WTC11 (cell line): Measurements from ENCODE around the gene IL36B. TPM values are rescaled to one million over a fixed set of nuclear protein-coding genes. Genes with fewer than 3 reads are reported as not detected.

Experiments
- ATAC-seq: fragments of 200-7000 bp; cut with Tn5 transposase; 2 replicates; pipeline ENCODE4 v1.10.0; 2021; ENCODE audit warnings: mild to moderate bottlenecking, moderate library complexity
- CTCF ChIA-PET: fragments of 300-600 bp; sonication (Branson Sonifier 250); formaldehyde crosslinking; loops from one replicate; lab custom pipeline; 2021; ENCODE audit warnings: antibody characterized with exemption; lab: Charles Lee
- POLR2A ChIA-PET: fragments of 350-600 bp; sonication (Branson Sonifier 250); formaldehyde crosslinking; loops from one replicate; lab custom pipeline; 2021; ENCODE audit warnings: antibody characterized with exemption; lab: Charles Lee
- DNase-seq: peaks from one replicate; pipeline ENCODE4 v3.0.0; 2021; ENCODE audit warnings: low spot score
- H3K27ac Mint-ChIP-seq: 2 replicates; pipeline ENCODE4 v1.8.0; 2021; ENCODE audit warnings: mixed read lengths
- H3K27me3 Mint-ChIP-seq: 2 replicates; pipeline ENCODE4 v1.8.0; 2021; ENCODE audit warnings: low read depth, mild to moderate bottlenecking, moderate library complexity, mixed read lengths
- H3K36me3 Mint-ChIP-seq: 2 replicates; pipeline ENCODE4 v1.8.0; 2021; ENCODE audit warnings: mixed read lengths
- H3K4me1 Mint-ChIP-seq: 2 replicates; pipeline ENCODE4 v1.8.0; 2022; ENCODE audit warnings: mixed read lengths
- H3K4me3 Mint-ChIP-seq: 2 replicates; pipeline ENCODE4 v1.8.0; 2021; ENCODE audit warnings: mild to moderate bottlenecking, moderate library complexity, mixed read lengths
- H3K9me3 Mint-ChIP-seq: 2 replicates; pipeline ENCODE4 v1.8.0; 2021; ENCODE audit warnings: mixed read lengths
- CBFB ChIP-seq: sonication (generic); formaldehyde crosslinking; IDR thresholded peaks from 2 replicates; pipeline ENCODE4 v1.8.1; 2022; ENCODE audit warnings: mild to moderate bottlenecking, low read depth, missing genetic modification reagents
- ETV6 ChIP-seq: sonication (generic); formaldehyde crosslinking; IDR thresholded peaks from 2 replicates; pipeline ENCODE4 v1.8.1; 2022; ENCODE audit warnings: mild to moderate bottlenecking, missing genetic modification reagents
- FOXJ3 ChIP-seq: sonication (generic); formaldehyde crosslinking; IDR thresholded peaks from 2 replicates; pipeline ENCODE4 v1.9.0; 2021; ENCODE audit warnings: missing genetic modification reagents, mild to moderate bottlenecking, borderline replicate concordance
- FOXP1 ChIP-seq: sonication (generic); formaldehyde crosslinking; IDR thresholded peaks from 2 replicates; pipeline ENCODE4 v1.8.0; 2022; ENCODE audit warnings: missing genetic modification reagents, mild to moderate bottlenecking, moderate library complexity, borderline replicate concordance
- GABPB1 ChIP-seq: sonication (generic); formaldehyde crosslinking; IDR thresholded peaks from 2 replicates; pipeline ENCODE4 v1.8.1; 2023; ENCODE audit warnings: mild to moderate bottlenecking, missing genetic modification reagents
- GRHL2 ChIP-seq: fragments of 250-450 bp; sonication (Bioruptor Pico); IDR thresholded peaks from 2 replicates; pipeline ENCODE4 v1.8.0; 2022; ENCODE audit warnings: mild to moderate bottlenecking, moderate library complexity; ENCODE audit not compliant: insufficient replicate concordance, severe bottlenecking
- MYBL2 ChIP-seq: sonication (generic); formaldehyde crosslinking; IDR thresholded peaks from 2 replicates; pipeline ENCODE4 v1.8.1; 2023; ENCODE audit warnings: mild to moderate bottlenecking, moderate library complexity, missing genetic modification reagents
- NFYB ChIP-seq: sonication (generic); formaldehyde crosslinking; conservative IDR thresholded peaks from 2 replicates; pipeline ENCODE4 v1.8.0; 2022; ENCODE audit warnings: low read depth, missing genetic modification reagents
- OVOL2 ChIP-seq: fragments of 250-450 bp; sonication (Bioruptor Pico); IDR thresholded peaks from 2 replicates; pipeline ENCODE4 v1.9.0; 2021; ENCODE audit warnings: mild to moderate bottlenecking, borderline replicate concordance
- SP1 ChIP-seq: sonication (generic); formaldehyde crosslinking; conservative IDR thresholded peaks from 2 replicates; pipeline ENCODE4 v1.8.1; 2022; ENCODE audit warnings: missing genetic modification reagents
- TP53 ChIP-seq: sonication (generic); formaldehyde crosslinking; IDR thresholded peaks from 2 replicates; pipeline ENCODE4 v1.8.1; 2023; ENCODE audit warnings: mild to moderate bottlenecking, missing genetic modification reagents
- ZNF138 ChIP-seq: sonication (generic); formaldehyde crosslinking; conservative IDR thresholded peaks from 2 replicates; pipeline ENCODE4 v1.8.1; 2022; ENCODE audit warnings: mild to moderate bottlenecking, moderate library complexity, missing genetic modification reagents
- ZNF423 ChIP-seq: fragments of 250-450 bp; sonication (Bioruptor Pico); IDR thresholded peaks from 2 replicates; pipeline ENCODE4 v2.1.2; 2022; ENCODE audit warnings: mild to moderate bottlenecking, moderate library complexity
- ZNF671 ChIP-seq: fragments of 250-450 bp; sonication (Bioruptor Pico); IDR thresholded peaks from 2 replicates; pipeline ENCODE4 v1.8.0; 2021; ENCODE audit warnings: mild to moderate bottlenecking
- total RNA-seq: library from RNA; stranded (reverse); gene quantifications from 3 replicates; pipeline ENCODE4 v1.2.3, GENCODE V29; 2021
- TF ChIP-seq, protein P1 (sequence below): sonication (generic); formaldehyde crosslinking; IDR thresholded peaks from 2 replicates; pipeline ENCODE4 v1.8.1; 2023; ENCODE audit warnings: mild to moderate bottlenecking, missing genetic modification reagents, moderate library complexity
- TF ChIP-seq, protein P2 (sequence below): fragments of 250-450 bp; sonication (Bioruptor Pico); IDR thresholded peaks from 2 replicates; pipeline ENCODE4 v1.9.0; 2021; ENCODE audit warnings: mild to moderate bottlenecking
- TF ChIP-seq, protein P3 (sequence below): fragments of 250-450 bp; sonication (Bioruptor Pico); IDR thresholded peaks from 2 replicates; pipeline ENCODE4 v1.8.0; 2021; ENCODE audit warnings: mild to moderate bottlenecking
- TF ChIP-seq, protein P4 (sequence below): fragments of 250-450 bp; sonication (Bioruptor Pico); IDR thresholded peaks from 2 replicates; pipeline ENCODE4 v1.9.0; 2021; ENCODE audit warnings: mild to moderate bottlenecking
- TF ChIP-seq, protein P5 (sequence below): sonication (generic); formaldehyde crosslinking; IDR thresholded peaks from 2 replicates; pipeline ENCODE4 v1.8.0; 2022; ENCODE audit warnings: mild to moderate bottlenecking, missing genetic modification reagents
- TF ChIP-seq, protein P6 (sequence below): sonication (generic); formaldehyde crosslinking; IDR thresholded peaks from 2 replicates; pipeline ENCODE4 v1.8.1; 2022; ENCODE audit warnings: missing genetic modification reagents, borderline replicate concordance

The IL36B gene
- total RNA-seq, 1 experiment from 2014 or later, result not detected

DNA sequence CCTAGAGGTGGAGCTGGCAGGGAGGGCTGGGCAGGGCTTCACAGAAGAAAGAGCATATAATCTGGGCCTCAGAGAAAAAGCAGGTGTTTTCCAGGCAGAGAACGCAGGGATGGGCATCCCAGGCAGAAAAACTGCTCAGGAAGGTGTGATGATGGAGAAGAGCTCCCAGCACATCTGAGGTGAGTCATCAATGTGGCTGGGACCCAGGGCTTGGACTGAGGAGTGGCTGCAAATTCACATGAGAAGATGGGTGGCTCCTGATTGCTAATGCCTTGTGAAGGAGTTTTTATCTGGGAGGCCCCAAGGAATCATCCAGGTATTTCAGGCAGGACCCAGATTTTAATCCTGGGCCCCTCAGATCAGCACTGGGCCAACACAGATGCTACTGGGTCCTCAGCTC lies 25.3 kb upstream of the IL36B start (continued):
- no peak for TF ChIP-seq ZNF671 (CRISPR knock-in tag)
- TF ChIP-seq FOXJ3 (CRISPR knock-in tag), result no peak
- TF ChIP-seq, protein P1, sequence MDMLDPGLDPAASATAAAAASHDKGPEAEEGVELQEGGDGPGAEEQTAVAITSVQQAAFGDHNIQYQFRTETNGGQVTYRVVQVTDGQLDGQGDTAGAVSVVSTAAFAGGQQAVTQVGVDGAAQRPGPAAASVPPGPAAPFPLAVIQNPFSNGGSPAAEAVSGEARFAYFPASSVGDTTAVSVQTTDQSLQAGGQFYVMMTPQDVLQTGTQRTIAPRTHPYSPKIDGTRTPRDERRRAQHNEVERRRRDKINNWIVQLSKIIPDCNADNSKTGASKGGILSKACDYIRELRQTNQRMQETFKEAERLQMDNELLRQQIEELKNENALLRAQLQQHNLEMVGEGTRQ (CRISPR knock-in tag), result no peak
- TF ChIP-seq, protein P2, sequence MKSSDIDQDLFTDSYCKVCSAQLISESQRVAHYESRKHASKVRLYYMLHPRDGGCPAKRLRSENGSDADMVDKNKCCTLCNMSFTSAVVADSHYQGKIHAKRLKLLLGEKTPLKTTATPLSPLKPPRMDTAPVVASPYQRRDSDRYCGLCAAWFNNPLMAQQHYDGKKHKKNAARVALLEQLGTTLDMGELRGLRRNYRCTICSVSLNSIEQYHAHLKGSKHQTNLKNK (CRISPR knock-in tag), result no peak
- TF ChIP-seq GRHL2 (CRISPR knock-in tag), result no peak

DNA sequence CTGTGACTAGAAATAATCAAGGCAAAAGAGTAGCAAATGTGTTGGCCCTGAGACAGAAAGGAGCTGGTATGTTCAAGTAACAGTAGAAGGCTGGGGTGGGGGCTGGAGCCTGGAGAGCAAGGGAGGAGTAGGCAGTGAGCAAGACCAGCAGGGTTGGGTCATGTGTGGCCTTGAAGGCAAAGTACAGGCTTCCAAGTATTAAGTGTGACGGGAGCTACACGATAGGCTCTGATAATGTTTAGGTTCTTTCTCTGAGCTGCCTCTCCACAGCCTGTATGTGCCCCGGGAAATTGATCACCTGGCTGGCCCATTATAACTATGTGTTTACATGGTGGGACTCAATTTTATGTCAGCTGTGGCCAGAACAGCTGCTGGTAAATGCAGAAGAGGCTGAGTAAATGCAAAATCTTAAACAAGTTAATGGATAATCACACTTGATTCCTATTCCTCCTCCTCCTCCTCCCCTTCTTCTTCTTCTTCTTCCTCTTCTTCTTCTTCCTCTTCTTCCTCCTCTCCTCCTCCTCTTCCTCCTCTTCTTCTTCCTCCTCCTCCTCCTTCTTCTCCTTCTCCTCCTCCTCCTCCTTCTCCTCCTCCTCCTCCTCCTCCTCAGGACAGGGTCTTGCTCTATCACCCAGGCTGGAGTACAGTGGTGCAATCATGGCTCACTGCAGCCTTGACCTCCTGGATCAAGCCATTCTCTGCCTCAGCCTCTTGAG lies 24.4 kb upstream of the IL36B start:
- Mint-ChIP-seq H3K27ac (no peak overlapping the region), H3K4me3 (no peak overlapping the region), H3K4me1 (peaks cover 8% of the 10 kb centered on the region), H3K9me3 (no peaks in the 10 kb centered on the region), H3K27me3 (peaks cover 20% of the 10 kb centered on the region), H3K36me3 (no peaks in the 10 kb centered on the region)
- CTCF ChIA-PET, result interaction anchor here (0.7 to 4.4 kb wide), 4 partner anchors 59 to 192 kb away, joined by 3 to 68 read pairs (median 3); no protein-coding TSS in a partner anchor
- DNase-seq (no peak), ATAC-seq (no peak)
- POLR2A ChIA-PET, result no interaction called here
- no peak for TF ChIP-seq NFYB (CRISPR knock-in tag)

DNA sequence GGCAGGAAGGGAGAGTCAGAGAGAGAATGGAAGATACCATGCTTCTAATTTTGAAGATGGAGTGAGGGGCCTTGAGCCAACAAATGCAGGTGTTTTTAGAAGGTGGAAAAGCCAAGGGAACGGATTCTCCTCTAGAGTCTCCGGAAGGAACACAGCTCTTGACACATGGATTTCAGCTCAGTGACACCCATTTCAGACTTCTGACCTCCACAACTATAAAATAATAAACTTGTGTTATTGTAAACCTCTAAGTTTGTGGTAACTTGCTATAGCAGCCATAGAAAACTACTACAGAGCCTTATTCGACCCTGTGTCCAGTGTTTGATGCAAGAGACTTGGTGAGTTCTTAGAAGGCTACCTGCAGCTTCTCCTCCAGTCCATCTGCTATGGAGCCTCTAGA lies 22.9 kb upstream of the IL36B start:
- peaks cover 8% of the 10 kb centered on the region for H3K4me1 Mint-ChIP-seq
- ATAC-seq (no peak), DNase-seq (no peak)
- peaks cover 18% of the 10 kb centered on the region for H3K27me3 Mint-ChIP-seq
- CTCF ChIA-PET, result no interaction called here
- POLR2A ChIA-PET, result no interaction called here
- H3K36me3 Mint-ChIP-seq, result no peaks in the 10 kb centered on the region
- no peaks in the 10 kb centered on the region for H3K9me3 Mint-ChIP-seq
- TF ChIP-seq OVOL2 (no peak), ZNF423 (CRISPR knock-in tag) (no peak), CBFB (CRISPR knock-in tag) (no peak), SP1 (CRISPR knock-in tag) (no peak), ZNF138 (CRISPR knock-in tag) (no peak), FOXP1 (CRISPR knock-in tag) (no peak), GABPB1 (CRISPR knock-in tag) (no peak), ETV6 (CRISPR knock-in tag) (no peak), TP53 (CRISPR knock-in tag) (no peak), MYBL2 (CRISPR knock-in tag) (no peak)
- TF ChIP-seq, protein P3, sequence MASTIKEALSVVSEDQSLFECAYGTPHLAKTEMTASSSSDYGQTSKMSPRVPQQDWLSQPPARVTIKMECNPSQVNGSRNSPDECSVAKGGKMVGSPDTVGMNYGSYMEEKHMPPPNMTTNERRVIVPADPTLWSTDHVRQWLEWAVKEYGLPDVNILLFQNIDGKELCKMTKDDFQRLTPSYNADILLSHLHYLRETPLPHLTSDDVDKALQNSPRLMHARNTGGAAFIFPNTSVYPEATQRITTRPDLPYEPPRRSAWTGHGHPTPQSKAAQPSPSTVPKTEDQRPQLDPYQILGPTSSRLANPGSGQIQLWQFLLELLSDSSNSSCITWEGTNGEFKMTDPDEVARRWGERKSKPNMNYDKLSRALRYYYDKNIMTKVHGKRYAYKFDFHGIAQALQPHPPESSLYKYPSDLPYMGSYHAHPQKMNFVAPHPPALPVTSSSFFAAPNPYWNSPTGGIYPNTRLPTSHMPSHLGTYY (CRISPR knock-in tag), result no peak
- TF ChIP-seq, protein P4, sequence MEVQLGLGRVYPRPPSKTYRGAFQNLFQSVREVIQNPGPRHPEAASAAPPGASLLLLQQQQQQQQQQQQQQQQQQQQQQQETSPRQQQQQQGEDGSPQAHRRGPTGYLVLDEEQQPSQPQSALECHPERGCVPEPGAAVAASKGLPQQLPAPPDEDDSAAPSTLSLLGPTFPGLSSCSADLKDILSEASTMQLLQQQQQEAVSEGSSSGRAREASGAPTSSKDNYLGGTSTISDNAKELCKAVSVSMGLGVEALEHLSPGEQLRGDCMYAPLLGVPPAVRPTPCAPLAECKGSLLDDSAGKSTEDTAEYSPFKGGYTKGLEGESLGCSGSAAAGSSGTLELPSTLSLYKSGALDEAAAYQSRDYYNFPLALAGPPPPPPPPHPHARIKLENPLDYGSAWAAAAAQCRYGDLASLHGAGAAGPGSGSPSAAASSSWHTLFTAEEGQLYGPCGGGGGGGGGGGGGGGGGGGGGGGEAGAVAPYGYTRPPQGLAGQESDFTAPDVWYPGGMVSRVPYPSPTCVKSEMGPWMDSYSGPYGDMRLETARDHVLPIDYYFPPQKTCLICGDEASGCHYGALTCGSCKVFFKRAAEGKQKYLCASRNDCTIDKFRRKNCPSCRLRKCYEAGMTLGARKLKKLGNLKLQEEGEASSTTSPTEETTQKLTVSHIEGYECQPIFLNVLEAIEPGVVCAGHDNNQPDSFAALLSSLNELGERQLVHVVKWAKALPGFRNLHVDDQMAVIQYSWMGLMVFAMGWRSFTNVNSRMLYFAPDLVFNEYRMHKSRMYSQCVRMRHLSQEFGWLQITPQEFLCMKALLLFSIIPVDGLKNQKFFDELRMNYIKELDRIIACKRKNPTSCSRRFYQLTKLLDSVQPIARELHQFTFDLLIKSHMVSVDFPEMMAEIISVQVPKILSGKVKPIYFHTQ (CRISPR knock-in tag), result no peak
- TF ChIP-seq, protein P5, sequence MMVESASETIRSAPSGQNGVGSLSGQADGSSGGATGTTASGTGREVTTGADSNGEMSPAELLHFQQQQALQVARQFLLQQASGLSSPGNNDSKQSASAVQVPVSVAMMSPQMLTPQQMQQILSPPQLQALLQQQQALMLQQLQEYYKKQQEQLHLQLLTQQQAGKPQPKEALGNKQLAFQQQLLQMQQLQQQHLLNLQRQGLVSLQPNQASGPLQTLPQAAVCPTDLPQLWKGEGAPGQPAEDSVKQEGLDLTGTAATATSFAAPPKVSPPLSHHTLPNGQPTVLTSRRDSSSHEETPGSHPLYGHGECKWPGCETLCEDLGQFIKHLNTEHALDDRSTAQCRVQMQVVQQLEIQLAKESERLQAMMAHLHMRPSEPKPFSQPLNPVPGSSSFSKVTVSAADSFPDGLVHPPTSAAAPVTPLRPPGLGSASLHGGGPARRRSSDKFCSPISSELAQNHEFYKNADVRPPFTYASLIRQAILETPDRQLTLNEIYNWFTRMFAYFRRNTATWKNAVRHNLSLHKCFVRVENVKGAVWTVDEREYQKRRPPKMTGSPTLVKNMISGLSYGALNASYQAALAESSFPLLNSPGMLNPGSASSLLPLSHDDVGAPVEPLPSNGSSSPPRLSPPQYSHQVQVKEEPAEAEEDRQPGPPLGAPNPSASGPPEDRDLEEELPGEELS (CRISPR knock-in tag), result no peak
- TF ChIP-seq, protein P6, sequence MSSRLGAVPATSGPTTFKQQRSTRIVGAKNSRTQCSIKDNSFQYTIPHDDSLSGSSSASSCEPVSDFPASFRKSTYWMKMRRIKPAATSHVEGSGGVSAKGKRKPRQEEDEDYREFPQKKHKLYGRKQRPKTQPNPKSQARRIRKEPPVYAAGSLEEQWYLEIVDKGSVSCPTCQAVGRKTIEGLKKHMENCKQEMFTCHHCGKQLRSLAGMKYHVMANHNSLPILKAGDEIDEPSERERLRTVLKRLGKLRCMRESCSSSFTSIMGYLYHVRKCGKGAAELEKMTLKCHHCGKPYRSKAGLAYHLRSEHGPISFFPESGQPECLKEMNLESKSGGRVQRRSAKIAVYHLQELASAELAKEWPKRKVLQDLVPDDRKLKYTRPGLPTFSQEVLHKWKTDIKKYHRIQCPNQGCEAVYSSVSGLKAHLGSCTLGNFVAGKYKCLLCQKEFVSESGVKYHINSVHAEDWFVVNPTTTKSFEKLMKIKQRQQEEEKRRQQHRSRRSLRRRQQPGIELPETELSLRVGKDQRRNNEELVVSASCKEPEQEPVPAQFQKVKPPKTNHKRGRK (CRISPR knock-in tag), result no peak
- H3K27ac Mint-ChIP-seq, result no peak overlapping the region
- H3K4me3 Mint-ChIP-seq, result no peak overlapping the region
